Liver (tissue), 9 donors: ENCODE measurements around the gene MYRFL. TPM values are rescaled to one million over a fixed set of nuclear protein-coding genes. Genes with fewer than 3 reads are reported as not detected.

ENCODE experiments used
- DNase-seq: peaks from one replicate; pipeline ENCODE4 v3.0.0-alpha.2; 2017; ENCODE audit warnings: low spot score
- H3K27ac ChIP-seq, 2 donors: one replicate each; pipeline ENCODE4 v1.7.0; 2013; ENCODE audit warnings: inconsistent platforms in 2 of 2, low read length in 2 of 2, control low read depth in 1 of 2, low read depth in 1 of 2, mild to moderate bottlenecking in 1 of 2
- H3K27me3 ChIP-seq, 4 donors: one replicate each; pipeline versions ENCODE4 v1.6.1 to v1.7.0; 2013; ENCODE audit warnings: low read length in 3 of 4, inconsistent platforms in 1 of 4, mild to moderate bottlenecking in 1 of 4, moderate library complexity in 1 of 4; ENCODE audit not compliant: control insufficient read depth in 4 of 4, insufficient read depth in 4 of 4
- H3K36me3 ChIP-seq, 4 donors: one replicate each; pipeline versions ENCODE4 v1.6.1 to v1.7.0; 2013; ENCODE audit warnings: low read length in 3 of 4, mild to moderate bottlenecking in 3 of 4, low read depth in 1 of 4, moderate library complexity in 1 of 4; ENCODE audit not compliant: control insufficient read depth in 4 of 4, insufficient read depth in 3 of 4
- H3K4me1 ChIP-seq, 4 donors: one replicate each; pipeline versions ENCODE4 v1.6.1 to v1.7.0; 2013; ENCODE audit warnings: low read length in 3 of 4, mild to moderate bottlenecking in 3 of 4, moderate library complexity in 1 of 4; ENCODE audit not compliant: control insufficient read depth in 4 of 4, insufficient read depth in 4 of 4
- H3K4me3 ChIP-seq, 3 donors: one replicate each; pipeline versions ENCODE4 v1.6.1 to v1.7.0; 2013; ENCODE audit warnings: low read length in 3 of 3, control low read depth in 1 of 3, low read depth in 1 of 3, mild to moderate bottlenecking in 1 of 3
- H3K9ac ChIP-seq, 2 donors: one replicate each; pipeline ENCODE4 v1.7.0; 2013; ENCODE audit warnings: low read length in 2 of 2, mild to moderate bottlenecking in 2 of 2, moderate library complexity in 2 of 2, control low read depth in 1 of 2, low read depth in 1 of 2
- H3K9me3 ChIP-seq, 4 donors: one replicate each; pipeline versions ENCODE4 v1.6.1 to v1.7.0; 2013; ENCODE audit warnings: low read length in 3 of 4; ENCODE audit not compliant: control insufficient read depth in 4 of 4
- EGR1 ChIP-seq, 2 donors: IDR thresholded peaks; 2 replicates each; pipeline ENCODE4 v1.6.1; 2016 to 2018; ENCODE audit warnings: antibody characterized with exemption in 2 of 2, low read depth in 2 of 2
- FOXA2 ChIP-seq: IDR thresholded peaks from 2 replicates; pipeline ENCODE4 v1.6.1; 2016; ENCODE audit warnings: antibody characterized with exemption
- GABPA ChIP-seq, 2 donors: IDR thresholded peaks in 1 of 2; conservative IDR thresholded peaks in 1 of 2; 2 replicates each; pipeline ENCODE4 v1.6.1; 2016; ENCODE audit warnings: antibody characterized with exemption in 2 of 2, mild to moderate bottlenecking in 1 of 2, moderate library complexity in 1 of 2
- HNF4A ChIP-seq, 2 donors: conservative IDR thresholded peaks; 2 replicates each; pipeline ENCODE4 v1.6.1; 2016; ENCODE audit warnings: antibody characterized with exemption in 2 of 2, mild to moderate bottlenecking in 2 of 2
- HNF4G ChIP-seq: IDR thresholded peaks from 2 replicates; pipeline ENCODE4 v1.6.1; 2016; ENCODE audit warnings: antibody characterized with exemption
- JUND ChIP-seq, 2 donors: IDR thresholded peaks; 2 replicates each; pipeline ENCODE4 v1.6.1; 2016; ENCODE audit warnings: antibody characterized with exemption in 2 of 2
- NR2F2 ChIP-seq: IDR thresholded peaks from 2 replicates; pipeline ENCODE4 v1.6.1; 2016; ENCODE audit warnings: antibody characterized with exemption
- RAD21 ChIP-seq, 2 donors: IDR thresholded peaks; 2 replicates each; pipeline ENCODE4 v1.6.1; 2016; ENCODE audit warnings: antibody characterized with exemption in 2 of 2, mild to moderate bottlenecking in 2 of 2
- RXRA ChIP-seq, 2 donors: IDR thresholded peaks; 2 replicates each; pipeline ENCODE4 v1.6.1; 2017 to 2018; ENCODE audit warnings: antibody characterized with exemption in 2 of 2, mild to moderate bottlenecking in 1 of 2
- SP1 ChIP-seq: IDR thresholded peaks from 2 replicates; pipeline ENCODE4 v1.6.1; 2018; ENCODE audit warnings: antibody characterized with exemption, mild to moderate bottlenecking
- TAF1 ChIP-seq: conservative IDR thresholded peaks from 2 replicates; pipeline ENCODE4 v1.6.1; 2016; ENCODE audit warnings: antibody characterized with exemption, mild to moderate bottlenecking
- YY1 ChIP-seq: IDR thresholded peaks from 2 replicates; pipeline ENCODE4 v1.6.1; 2016; ENCODE audit warnings: antibody characterized with exemption, mild to moderate bottlenecking
- WGBS: extraction: QIAGEN DNeasy Blood & Tissue Kit; methylation state at CpG from one replicate; pipeline ENCODE4 v1.1.7; 2013; 5-methylcytosine and 5-hydroxymethylcytosine counted together
- polyA plus RNA-seq, 2 donors: library from polyadenylated mRNA; stranded (reverse) in 1 of 2; unstranded in 1 of 2; fragments of 200-250 nt in 1 of 2; fragments of >200 nt in 1 of 2; fragmentation: Nextera tagmentation in 1 of 2; extraction: Ambion mirVana in 1 of 2; gene quantifications; one replicate each; pipeline versions ENCODE4 v1.2.1 to v1.2.3, GENCODE V29; 2013 to 2015
- total RNA-seq, 2 donors: library from RNA; depleted of rRNA; stranded (reverse); fragments of >200 nt; gene quantifications; one replicate each; pipeline ENCODE4 v1.2.3, GENCODE V29; 2014
- TF ChIP-seq, protein P1 (sequence below): IDR thresholded peaks from 2 replicates; pipeline ENCODE4 v1.6.1; 2016; ENCODE audit warnings: antibody characterized with exemption
- TF ChIP-seq, protein P2 (sequence below): fragments of 150-350 bp; IDR thresholded peaks from 2 replicates; pipeline ENCODE4 v1.5.1; 2017; ENCODE audit warnings: improper control_type of control experiment, low read depth, low read length; ENCODE audit not compliant: missing input control
- TF ChIP-seq, protein P3 (sequence below): IDR thresholded peaks from 2 replicates; pipeline ENCODE4 v1.6.1; 2016; ENCODE audit warnings: antibody characterized with exemption, mild to moderate bottlenecking
- TF ChIP-seq, protein P4 (sequence below): IDR thresholded peaks from 2 replicates; pipeline ENCODE4 v1.6.1; 2016; ENCODE audit warnings: antibody characterized with exemption
- TF ChIP-seq, protein P5 (sequence below): IDR thresholded peaks from 2 replicates; pipeline ENCODE4 v1.6.1; 2016; ENCODE audit warnings: antibody characterized with exemption
- donor health status: healthy.
- donor health status: healthy.
- donor health status: healthy.
- donor health status: healthy.
- donor health status: healthy.

The MYRFL gene
- total and polyA plus RNA-seq, 4 donors = under 0.01 to 0.19 (median 0.10) TPM

DNA sequence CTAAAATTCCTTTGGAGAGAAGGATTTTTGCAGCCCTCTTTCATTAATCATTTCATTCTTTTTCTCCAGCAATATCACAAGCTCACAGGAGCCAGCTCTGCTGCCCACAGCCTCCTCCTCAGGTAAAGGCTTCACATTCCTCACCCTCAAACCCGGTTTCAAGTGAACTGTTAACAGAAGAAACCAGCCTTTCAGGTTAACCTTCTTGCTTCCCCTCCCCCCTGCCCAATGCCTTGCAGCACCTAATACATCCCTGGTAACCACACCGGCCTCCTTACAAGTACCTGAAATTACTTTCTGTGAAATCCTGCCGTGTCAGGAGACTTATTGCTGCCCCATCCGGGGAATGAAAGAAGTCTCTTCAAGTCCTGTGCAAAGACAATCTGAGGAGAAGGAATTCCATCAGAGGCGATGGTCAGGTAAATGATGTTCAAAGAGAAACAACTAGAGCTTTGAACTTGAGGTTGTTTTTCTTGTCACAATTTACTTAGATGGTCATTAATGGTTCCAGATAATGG, 111.2 kb downstream of the MYRFL start:
- WGBS = 52% methylated on average over 5 of the region's 5 CpGs
- H3K27ac ChIP-seq = no peak overlapping the region
- H3K9me3 ChIP-seq = peaks cover 0 to 6% (median 0%) of the 10 kb centered on the region in 4 donors

DNA sequence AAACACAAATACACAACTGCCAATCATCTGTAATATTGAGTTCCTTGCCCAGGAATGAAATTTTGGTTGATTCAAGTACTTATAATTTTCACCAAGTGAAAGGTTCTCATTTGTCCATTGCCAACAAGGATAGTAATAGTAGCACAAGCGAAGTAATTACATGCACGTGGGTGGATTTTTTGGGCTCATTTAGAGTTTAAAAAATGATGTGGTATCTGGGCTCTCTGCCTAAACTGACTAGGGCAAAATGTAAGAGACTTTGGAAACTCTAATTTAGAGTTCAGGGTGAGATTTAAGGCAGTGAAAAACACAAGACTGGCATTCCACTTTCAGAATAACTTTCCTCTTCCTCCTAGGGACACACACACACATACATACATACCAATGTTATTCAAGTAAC, 111.7 kb downstream of the MYRFL start:
- no peak overlapping the region for H3K27ac ChIP-seq
- WGBS = 71% methylated on average over 2 of the region's 2 CpGs

More for the DNA sequence above, 111.2 kb downstream of the MYRFL start:
- TF ChIP-seq, protein P1, sequence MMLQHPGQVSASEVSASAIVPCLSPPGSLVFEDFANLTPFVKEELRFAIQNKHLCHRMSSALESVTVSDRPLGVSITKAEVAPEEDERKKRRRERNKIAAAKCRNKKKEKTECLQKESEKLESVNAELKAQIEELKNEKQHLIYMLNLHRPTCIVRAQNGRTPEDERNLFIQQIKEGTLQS = no peak
- TF ChIP-seq GABPA (IDR thresholded peaks at IDR 0.05 in 1 of 2, conservative IDR thresholded peaks at IDR 0.05 in 1 of 2) (no peak), TAF1 (no peak), YY1 (no peak), EGR1 (IDR thresholded peaks at IDR 0.05; ENCODE audit: low read depth in 2 of 2) (no peak)
- TF ChIP-seq, protein P2, sequence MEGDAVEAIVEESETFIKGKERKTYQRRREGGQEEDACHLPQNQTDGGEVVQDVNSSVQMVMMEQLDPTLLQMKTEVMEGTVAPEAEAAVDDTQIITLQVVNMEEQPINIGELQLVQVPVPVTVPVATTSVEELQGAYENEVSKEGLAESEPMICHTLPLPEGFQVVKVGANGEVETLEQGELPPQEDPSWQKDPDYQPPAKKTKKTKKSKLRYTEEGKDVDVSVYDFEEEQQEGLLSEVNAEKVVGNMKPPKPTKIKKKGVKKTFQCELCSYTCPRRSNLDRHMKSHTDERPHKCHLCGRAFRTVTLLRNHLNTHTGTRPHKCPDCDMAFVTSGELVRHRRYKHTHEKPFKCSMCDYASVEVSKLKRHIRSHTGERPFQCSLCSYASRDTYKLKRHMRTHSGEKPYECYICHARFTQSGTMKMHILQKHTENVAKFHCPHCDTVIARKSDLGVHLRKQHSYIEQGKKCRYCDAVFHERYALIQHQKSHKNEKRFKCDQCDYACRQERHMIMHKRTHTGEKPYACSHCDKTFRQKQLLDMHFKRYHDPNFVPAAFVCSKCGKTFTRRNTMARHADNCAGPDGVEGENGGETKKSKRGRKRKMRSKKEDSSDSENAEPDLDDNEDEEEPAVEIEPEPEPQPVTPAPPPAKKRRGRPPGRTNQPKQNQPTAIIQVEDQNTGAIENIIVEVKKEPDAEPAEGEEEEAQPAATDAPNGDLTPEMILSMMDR = no peak
- no peak for DNase-seq
- H3K36me3 ChIP-seq = no peaks in the 10 kb centered on the region
- H3K27me3 ChIP-seq = peaks cover 0 to 5% (median 0%) of the 10 kb centered on the region in 4 donors
- no peak overlapping the region for H3K9ac ChIP-seq
- no peak overlapping the region for H3K4me3 ChIP-seq
- no peaks in the 10 kb centered on the region for H3K4me1 ChIP-seq

DNA sequence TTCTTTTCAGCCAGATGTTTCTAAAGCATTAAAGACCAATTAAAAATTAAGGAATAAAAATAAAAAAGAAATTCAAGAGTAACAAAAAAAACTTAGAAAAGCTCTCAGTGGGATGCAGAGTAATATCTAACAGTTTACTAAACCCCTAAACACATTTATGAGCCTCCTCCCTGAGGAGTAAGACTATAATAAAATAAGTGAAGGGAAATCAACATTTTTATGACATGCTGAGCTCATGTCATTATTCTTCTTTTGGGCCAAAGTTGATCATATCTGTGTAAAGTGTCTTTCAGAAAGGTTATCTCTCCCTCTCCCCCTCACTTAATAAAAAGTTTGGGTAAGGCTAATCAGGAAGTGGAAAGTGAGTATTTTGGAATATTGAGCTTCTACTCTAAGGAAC, 122.1 kb downstream of the MYRFL start:
- H3K4me1 ChIP-seq = no peaks in the 10 kb centered on the region
- H3K36me3 ChIP-seq = no peaks in the 10 kb centered on the region
- H3K27me3 ChIP-seq = no peaks in the 10 kb centered on the region
- H3K27ac ChIP-seq = no peak overlapping the region
- DNase-seq = no peak
- H3K4me3 ChIP-seq = no peak overlapping the region
- peaks cover 0 to 2% (median 0%) of the 10 kb centered on the region in 4 donors for H3K9me3 ChIP-seq
- H3K9ac ChIP-seq = no peak overlapping the region
- TF ChIP-seq HNF4G = no peak
- TF ChIP-seq RXRA (IDR thresholded peaks at IDR 0.05) = no peak
- no peak for TF ChIP-seq GABPA (IDR thresholded peaks at IDR 0.05 in 1 of 2, conservative IDR thresholded peaks at IDR 0.05 in 1 of 2)
- no peak for TF ChIP-seq RAD21 (IDR thresholded peaks at IDR 0.05)
- no peak for TF ChIP-seq NR2F2
- TF ChIP-seq YY1 = no peak
- TF ChIP-seq, protein P3, sequence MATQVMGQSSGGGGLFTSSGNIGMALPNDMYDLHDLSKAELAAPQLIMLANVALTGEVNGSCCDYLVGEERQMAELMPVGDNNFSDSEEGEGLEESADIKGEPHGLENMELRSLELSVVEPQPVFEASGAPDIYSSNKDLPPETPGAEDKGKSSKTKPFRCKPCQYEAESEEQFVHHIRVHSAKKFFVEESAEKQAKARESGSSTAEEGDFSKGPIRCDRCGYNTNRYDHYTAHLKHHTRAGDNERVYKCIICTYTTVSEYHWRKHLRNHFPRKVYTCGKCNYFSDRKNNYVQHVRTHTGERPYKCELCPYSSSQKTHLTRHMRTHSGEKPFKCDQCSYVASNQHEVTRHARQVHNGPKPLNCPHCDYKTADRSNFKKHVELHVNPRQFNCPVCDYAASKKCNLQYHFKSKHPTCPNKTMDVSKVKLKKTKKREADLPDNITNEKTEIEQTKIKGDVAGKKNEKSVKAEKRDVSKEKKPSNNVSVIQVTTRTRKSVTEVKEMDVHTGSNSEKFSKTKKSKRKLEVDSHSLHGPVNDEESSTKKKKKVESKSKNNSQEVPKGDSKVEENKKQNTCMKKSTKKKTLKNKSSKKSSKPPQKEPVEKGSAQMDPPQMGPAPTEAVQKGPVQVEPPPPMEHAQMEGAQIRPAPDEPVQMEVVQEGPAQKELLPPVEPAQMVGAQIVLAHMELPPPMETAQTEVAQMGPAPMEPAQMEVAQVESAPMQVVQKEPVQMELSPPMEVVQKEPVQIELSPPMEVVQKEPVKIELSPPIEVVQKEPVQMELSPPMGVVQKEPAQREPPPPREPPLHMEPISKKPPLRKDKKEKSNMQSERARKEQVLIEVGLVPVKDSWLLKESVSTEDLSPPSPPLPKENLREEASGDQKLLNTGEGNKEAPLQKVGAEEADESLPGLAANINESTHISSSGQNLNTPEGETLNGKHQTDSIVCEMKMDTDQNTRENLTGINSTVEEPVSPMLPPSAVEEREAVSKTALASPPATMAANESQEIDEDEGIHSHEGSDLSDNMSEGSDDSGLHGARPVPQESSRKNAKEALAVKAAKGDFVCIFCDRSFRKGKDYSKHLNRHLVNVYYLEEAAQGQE = no peak
- TF ChIP-seq TAF1 = no peak
- TF ChIP-seq JUND (IDR thresholded peaks at IDR 0.05) = no peak
- TF ChIP-seq HNF4A (conservative IDR thresholded peaks at IDR 0.05) = no peak
- TF ChIP-seq, protein P1 = no peak
- TF ChIP-seq FOXA2 = no peak
- TF ChIP-seq, protein P2 = no peak
- TF ChIP-seq, protein P4, sequence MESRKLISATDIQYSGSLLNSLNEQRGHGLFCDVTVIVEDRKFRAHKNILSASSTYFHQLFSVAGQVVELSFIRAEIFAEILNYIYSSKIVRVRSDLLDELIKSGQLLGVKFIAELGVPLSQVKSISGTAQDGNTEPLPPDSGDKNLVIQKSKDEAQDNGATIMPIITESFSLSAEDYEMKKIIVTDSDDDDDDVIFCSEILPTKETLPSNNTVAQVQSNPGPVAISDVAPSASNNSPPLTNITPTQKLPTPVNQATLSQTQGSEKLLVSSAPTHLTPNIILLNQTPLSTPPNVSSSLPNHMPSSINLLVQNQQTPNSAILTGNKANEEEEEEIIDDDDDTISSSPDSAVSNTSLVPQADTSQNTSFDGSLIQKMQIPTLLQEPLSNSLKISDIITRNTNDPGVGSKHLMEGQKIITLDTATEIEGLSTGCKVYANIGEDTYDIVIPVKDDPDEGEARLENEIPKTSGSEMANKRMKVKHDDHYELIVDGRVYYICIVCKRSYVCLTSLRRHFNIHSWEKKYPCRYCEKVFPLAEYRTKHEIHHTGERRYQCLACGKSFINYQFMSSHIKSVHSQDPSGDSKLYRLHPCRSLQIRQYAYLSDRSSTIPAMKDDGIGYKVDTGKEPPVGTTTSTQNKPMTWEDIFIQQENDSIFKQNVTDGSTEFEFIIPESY = no peak
- no peak for TF ChIP-seq SP1

More for the DNA sequence above, 111.7 kb downstream of the MYRFL start:
- no peak for DNase-seq
- Histone ChIP-seq H3K36me3 (no peaks in the 10 kb centered on the region), H3K9ac (no peak overlapping the region), H3K27me3 (peaks cover 0 to 5% (median 0%) of the 10 kb centered on the region in 4 donors), H3K9me3 (peaks cover 0 to 6% (median 0%) of the 10 kb centered on the region in 4 donors), H3K4me1 (no peaks in the 10 kb centered on the region), H3K4me3 (no peak overlapping the region)
- no peak for TF ChIP-seq SP1
- no peak for TF ChIP-seq HNF4G
- TF ChIP-seq, protein P5, sequence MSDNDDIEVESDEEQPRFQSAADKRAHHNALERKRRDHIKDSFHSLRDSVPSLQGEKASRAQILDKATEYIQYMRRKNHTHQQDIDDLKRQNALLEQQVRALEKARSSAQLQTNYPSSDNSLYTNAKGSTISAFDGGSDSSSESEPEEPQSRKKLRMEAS = no peak
